Adrenal gland (tissue), 5 donors: ENCODE measurements around the gene TRPM8.

ENCODE experiments used
- CTCF ChIP-seq, 6 experiments: fragments of 450-650 bp in 4 of 6; fragments of 200-600 bp in 2 of 6; sonication (generic) in 1 of 6; IDR thresholded peaks; 1 replicate in 5 of 6; 2 replicates in 1 of 6; pipeline versions ENCODE4 v1.5.1 to v1.8.0; 2016 to 2021; ENCODE audit warnings: antibody characterized with exemption in 6 of 6, mild to moderate bottlenecking in 2 of 6, moderate library complexity in 1 of 6
- POLR2A ChIP-seq, 2 donors: fragments of 450-650 bp; IDR thresholded peaks; one replicate each; pipeline ENCODE4 v1.6.1; 2017; ENCODE audit warnings: antibody characterized with exemption in 2 of 2, mild to moderate bottlenecking in 2 of 2, moderate library complexity in 1 of 2
- donor health status: DM: no; HTN: no; CAD: no.

DNA sequence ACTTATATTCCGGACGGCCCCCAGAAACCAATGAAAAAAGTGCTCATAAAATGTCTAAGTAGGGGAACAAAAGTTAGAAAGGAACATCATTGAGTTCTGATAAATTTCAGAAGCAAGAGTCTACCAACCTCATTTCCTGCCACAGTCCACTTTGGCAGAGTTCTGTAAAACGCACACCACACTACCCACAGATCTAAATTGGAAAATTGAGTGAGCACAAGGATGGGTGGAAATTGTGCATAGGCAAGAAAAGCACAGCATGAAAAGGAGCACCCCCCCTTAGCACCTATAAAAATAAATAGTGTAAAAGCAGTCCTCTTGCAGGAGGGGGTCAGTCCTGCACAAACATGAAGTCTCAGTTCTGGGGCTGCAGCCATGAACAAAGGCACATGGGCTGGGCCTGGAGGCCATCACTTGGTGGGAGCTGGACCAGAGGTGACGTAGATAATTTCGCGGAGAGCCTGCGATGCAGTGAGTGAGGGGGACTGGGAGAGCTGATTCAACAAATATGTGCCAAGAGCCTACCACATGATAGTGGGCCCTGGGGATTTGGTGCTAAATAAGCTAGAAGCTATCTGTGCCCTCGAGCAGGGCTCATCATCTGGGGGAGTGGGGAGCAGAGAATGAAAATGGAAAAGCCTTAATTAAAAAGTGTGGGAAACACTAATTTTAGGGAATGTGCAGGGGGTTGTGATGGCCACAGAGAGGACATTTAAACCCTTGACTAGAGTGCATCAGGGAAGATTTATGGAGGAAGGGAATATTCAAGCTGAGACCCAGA is 84.4 kb downstream of the TRPM8 start:
- TF ChIP-seq CTCF (IDR thresholded peaks at IDR 0.05) (no peak), POLR2A (IDR thresholded peaks at IDR 0.05) (no peak)
